ENCODE data around the gene UBAC2. TPM values are rescaled to one million over a fixed set of nuclear protein-coding genes. Genes with fewer than 3 reads are reported as not detected.

UBAC2 gene
- total RNA-seq, 2 experiments from 2014 or later, result 52.8 to 60.8 TPM

DNA sequence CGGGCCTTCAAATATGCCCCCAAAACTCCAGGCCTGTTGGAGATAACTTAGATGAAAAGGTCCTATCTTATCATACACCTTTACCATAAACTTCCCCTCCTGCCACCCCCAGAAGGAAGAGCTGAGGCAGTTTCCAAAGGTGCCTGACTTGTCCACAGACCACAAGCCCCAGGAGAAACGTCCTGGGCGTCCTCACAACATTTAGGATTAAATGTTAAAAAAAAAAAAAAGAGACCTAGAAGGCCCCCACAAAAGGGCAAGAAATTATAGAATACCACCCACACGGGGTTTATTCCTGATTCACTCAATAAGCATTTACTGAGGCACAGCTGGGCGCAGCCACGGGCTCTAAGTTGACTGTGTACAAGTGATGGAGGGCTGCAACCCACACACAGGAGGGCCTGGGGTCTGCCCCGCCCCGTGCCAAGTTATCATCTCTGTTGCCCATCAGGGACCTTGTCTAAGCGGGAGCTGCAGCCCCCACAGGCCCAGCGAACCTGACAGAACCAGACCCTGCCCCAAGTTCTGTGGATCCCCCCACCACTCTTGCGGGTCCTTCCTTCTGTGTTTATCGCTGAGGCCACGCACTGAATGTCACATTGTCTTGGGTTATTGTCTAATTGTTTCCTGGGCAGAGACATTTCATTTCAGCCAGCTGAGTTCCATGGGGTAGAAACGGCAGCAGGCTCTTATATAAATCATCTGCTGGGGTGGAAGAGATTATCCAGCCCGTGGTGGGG, 217.6 kb downstream of the UBAC2 start:
- CTCF ChIA-PET, result interaction anchor here (0.7 to 5.9 kb wide), 5 partner anchors 8 to 148 kb away, joined by 3 to 40 read pairs (median 13); no protein-coding TSS in a partner anchor
- no peak overlapping the region for H3K27ac Mint-ChIP-seq

DNA sequence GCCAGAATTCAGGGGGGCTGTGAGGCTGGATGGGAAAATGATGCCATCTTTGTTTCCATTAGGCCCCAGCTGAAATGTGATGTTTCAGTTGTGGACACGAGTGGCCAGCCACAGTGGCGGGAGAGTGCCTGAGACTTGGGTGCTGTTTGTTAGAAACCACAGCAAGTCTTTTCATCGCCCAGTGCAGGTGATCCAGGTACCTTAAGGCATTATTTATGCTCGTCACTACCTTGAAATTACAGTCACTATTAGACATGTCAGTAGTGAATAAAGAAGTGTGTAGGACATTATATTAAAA, 218.1 kb downstream of the UBAC2 start:
- Mint-ChIP-seq H3K27ac (no peak overlapping the region), H3K9me3 (ENCODE audit: low read depth) (no peaks in the 10 kb centered on the region), H3K4me3 (no peak overlapping the region), H3K4me1 (peaks cover 37% of the 10 kb centered on the region), H3K36me3 (peaks cover under 1% of the 10 kb centered on the region), H3K27me3 (no peaks in the 10 kb centered on the region)
- CTCF ChIA-PET, result interaction anchor here (0.7 to 5.9 kb wide), 5 partner anchors 8 to 149 kb away, joined by 3 to 40 read pairs (median 13); no protein-coding TSS in a partner anchor
- no peak for DNase-seq
- ATAC-seq, result no peak

More for the DNA sequence above, 217.6 kb downstream of the UBAC2 start:
- no peaks in the 10 kb centered on the region for H3K36me3 Mint-ChIP-seq
- H3K27me3 Mint-ChIP-seq, result no peaks in the 10 kb centered on the region
- DNase-seq (no peak), ATAC-seq (no peak)
- H3K4me1 Mint-ChIP-seq, result peaks cover 36% of the 10 kb centered on the region
- H3K9me3 Mint-ChIP-seq (ENCODE audit: low read depth), result no peaks in the 10 kb centered on the region
- H3K4me3 Mint-ChIP-seq, result no peak overlapping the region

DNA sequence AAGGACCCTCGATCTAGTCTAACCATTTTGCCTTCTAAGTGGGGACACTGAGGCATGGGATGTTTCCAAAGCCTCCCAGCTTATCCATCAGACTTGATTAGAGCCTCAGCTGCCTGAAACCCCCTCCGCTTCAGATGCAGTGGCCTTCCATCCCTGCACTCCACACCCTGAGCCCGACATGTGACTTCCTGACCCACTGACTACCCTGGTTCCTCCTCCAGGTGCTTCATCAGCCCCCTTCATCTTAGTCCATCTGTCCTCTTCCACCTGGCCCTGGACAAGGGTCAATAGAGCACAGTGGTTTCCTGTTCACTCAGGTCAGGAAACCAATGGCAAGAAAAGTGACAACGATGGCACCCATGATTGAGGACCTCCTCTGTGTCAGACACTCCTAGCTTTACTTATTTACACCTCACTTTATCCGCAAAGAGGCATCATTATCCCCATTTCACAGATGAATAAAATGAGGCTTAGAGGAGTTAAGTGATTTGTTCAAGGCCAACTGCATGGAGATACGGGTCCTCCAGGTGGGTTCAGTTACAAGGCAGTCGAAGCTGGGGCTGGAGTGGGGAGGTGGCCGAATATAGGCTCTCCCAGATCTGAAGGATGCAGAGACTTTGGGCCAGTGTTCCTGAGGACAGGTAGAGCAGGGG, 219.1 kb downstream of the UBAC2 start:
- ATAC-seq, result no peak
- H3K27me3 Mint-ChIP-seq, result no peaks in the 10 kb centered on the region

DNA sequence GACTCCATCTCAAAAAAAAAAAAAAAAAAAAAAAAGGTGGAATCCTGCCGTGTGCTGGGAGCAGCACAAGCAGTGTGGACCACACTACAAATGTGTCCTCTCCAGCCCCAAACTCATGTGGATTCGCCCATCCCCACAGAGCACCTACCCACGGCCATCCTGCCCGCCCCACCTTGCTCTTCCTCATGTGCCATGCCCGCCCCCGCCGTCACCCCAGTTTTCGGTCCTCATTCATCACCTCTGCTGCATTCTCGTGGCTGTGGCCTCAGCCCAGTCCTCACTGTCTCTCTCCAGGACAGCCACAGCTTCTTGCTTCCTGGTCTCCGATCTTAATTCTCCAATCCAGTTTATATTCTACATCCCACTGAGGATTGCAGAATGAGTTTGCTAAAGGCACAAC, 220.6 kb downstream of the UBAC2 start:
- no peaks in the 10 kb centered on the region for H3K27me3 Mint-ChIP-seq
- no peak overlapping the region for H3K4me3 Mint-ChIP-seq
- no peak for ATAC-seq
- DNase-seq, result no peak
- CTCF ChIA-PET, result interaction anchor here (1.5 to 5.7 kb wide), 2 partner anchors 10 to 14 kb away, joined by 4 to 58 read pairs; no protein-coding TSS in a partner anchor
- peaks cover 1% of the 10 kb centered on the region for H3K36me3 Mint-ChIP-seq
- H3K4me1 Mint-ChIP-seq, result peaks cover 51% of the 10 kb centered on the region
- H3K9me3 Mint-ChIP-seq (ENCODE audit: low read depth), result no peaks in the 10 kb centered on the region
- H3K27ac Mint-ChIP-seq, result no peak overlapping the region

More for the DNA sequence above, 219.1 kb downstream of the UBAC2 start:
- CTCF ChIA-PET, result interaction anchor here (0.8 to 5.9 kb wide), 7 partner anchors 8 to 150 kb away, joined by 3 to 40 read pairs (median 5); no protein-coding TSS in a partner anchor
- peaks cover 41% of the 10 kb centered on the region for H3K4me1 Mint-ChIP-seq
- H3K4me3 Mint-ChIP-seq, result peak overlapping the region; percentile 39
- H3K27ac Mint-ChIP-seq, result no peak overlapping the region
- H3K9me3 Mint-ChIP-seq (ENCODE audit: low read depth), result no peaks in the 10 kb centered on the region
- no peak for DNase-seq
- peaks cover 1% of the 10 kb centered on the region for H3K36me3 Mint-ChIP-seq

DNA sequence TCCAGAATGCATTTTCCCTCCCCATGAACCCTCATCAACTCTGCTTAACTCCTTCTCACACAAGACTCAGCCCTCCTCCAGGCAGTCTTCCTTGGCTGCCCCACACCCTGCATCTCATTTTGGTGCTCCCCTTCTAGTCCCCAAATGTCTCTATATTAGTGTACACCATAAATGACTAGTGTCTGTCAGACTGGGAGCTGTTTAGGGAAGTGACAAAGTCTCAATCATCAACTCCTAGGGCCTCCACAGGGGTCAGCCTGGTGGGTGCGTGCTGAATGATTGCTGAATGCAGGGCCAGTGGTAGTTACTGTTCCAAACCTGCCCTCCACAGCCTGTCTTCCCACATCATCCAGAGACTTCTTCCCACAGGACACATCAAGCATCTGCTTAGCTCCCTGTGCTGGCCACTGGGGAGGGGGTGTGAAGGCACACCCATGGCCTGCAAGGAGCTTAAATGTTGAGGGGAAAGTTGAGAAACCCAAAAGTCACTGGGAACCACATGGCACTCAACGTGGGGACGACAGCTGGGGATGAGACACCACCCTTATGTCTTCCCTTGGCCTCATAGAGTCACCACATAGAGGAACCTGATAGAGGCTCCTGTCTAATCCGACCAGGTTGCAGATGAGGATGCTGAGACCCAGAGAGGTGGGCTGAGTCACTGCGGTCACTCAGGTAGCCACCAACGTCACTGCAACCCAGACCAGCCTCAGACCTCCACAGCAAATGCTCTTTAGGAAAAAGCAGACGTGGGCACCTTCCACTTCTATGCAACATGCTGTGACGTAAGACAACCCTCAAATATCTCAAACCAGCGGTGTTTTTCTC, 221.3 kb downstream of the UBAC2 start:
- no peak for ATAC-seq
- H3K4me3 Mint-ChIP-seq, result no peak overlapping the region

DNA sequence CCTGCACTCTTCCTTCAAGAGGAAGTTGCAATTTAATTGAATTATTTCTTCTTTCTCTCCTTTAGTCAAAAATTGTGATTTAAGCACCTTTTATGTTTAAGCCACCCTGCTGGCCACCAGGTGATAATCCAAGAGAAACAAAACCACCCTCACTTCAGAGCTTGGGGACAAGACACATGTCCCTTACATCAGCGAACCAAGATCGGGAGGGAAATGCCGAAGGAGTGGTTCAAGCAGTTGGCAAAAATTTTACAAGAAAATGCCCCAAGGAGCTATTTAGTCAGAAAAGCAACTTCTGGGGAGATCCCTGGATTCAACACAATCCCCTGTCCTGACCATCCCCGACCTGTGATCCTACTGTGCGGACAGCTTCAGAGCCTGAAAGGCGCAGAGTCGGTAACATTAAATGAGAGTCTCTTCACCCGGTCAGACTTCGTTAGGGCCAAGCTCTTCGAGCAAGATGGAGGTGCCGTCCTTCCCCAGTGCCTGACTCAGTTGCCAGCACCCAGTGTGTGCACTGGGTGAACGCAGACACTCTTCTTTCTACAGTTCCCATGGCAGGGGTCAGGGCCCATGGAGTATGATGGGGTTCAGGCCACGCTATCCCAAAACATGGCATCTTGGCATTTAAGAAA, 222.0 kb downstream of the UBAC2 start:
- Mint-ChIP-seq H3K27ac (no peak overlapping the region), H3K9me3 (ENCODE audit: low read depth) (no peaks in the 10 kb centered on the region), H3K4me3 (no peak overlapping the region), H3K4me1 (peaks cover 52% of the 10 kb centered on the region), H3K36me3 (peaks cover 1% of the 10 kb centered on the region), H3K27me3 (peaks cover under 1% of the 10 kb centered on the region)
- ATAC-seq (no peak), DNase-seq (peak; percentile 23)
- CTCF ChIA-PET, result interaction anchor here (0.9 to 5.7 kb wide), 3 partner anchors 13 to 154 kb away, joined by 3 to 58 read pairs (median 9); no protein-coding TSS in a partner anchor

More for the DNA sequence above, 221.3 kb downstream of the UBAC2 start:
- no peaks in the 10 kb centered on the region for H3K27me3 Mint-ChIP-seq
- H3K27ac Mint-ChIP-seq, result no peak overlapping the region
- CTCF ChIA-PET, result interaction anchor here (0.9 to 5.7 kb wide), 3 partner anchors 14 to 153 kb away, joined by 3 to 58 read pairs (median 9); no protein-coding TSS in a partner anchor
- H3K4me1 Mint-ChIP-seq, result peaks cover 54% of the 10 kb centered on the region
- peaks cover 1% of the 10 kb centered on the region for H3K36me3 Mint-ChIP-seq
- peak; percentile 34 for DNase-seq
- no peaks in the 10 kb centered on the region for H3K9me3 Mint-ChIP-seq (ENCODE audit: low read depth)

DNA sequence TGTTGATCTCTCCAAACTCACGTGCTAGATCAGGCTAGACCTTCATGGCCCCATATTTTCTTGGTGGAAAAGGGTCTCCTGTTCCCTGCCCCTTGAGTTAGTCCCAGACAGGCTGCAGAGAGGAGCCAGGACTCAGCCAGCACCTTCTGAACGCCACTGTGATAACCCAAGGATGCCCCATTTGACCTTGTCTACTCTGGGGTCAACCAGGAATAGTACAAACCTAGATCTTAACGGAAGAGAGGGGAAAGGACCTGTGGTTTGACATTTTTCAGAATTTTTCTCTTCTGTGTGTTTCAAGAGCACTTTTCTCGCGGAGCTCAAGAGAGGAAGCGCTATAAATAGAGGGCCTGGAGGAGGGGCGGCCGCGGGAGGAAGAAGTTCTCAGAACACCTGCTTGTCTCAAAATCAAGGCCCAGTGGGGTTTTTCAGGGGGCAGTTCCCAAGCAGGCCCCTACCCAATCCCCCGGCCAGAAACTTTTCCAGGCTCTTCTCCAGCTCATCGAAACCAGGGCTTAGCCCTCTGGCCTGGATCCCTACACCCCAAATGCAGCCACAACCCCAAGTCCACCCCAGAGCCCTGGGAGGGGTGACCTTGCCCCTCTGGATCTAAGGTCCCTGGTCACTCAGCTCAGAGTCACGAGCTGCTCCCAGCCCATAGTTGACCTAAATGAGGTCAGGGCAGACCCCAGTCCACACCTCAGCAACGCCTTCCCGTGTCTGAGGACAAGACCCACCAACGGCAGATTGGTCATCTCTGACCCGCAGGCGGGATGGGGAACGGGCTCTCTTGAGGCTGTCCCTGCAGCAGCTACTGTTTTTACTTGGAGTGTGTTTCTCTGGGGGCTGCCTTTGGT, 225.1 kb downstream of the UBAC2 start:
- Mint-ChIP-seq H3K4me3 (peak overlapping the region; percentile 34), H3K9me3 (ENCODE audit: low read depth) (no peaks in the 10 kb centered on the region), H3K36me3 (peaks cover 1% of the 10 kb centered on the region), H3K27me3 (peaks cover 2% of the 10 kb centered on the region), H3K27ac (peak overlapping the region; percentile 81), H3K4me1 (peaks cover 42% of the 10 kb centered on the region)
- peak; percentile 67 for ATAC-seq
- CTCF ChIA-PET, result interaction anchor here (0.8 to 5.7 kb wide), 10 partner anchors 10 to 249 kb away, joined by 3 to 58 read pairs (median 3); no protein-coding TSS in a partner anchor
- peak; percentile 72 for DNase-seq

DNA sequence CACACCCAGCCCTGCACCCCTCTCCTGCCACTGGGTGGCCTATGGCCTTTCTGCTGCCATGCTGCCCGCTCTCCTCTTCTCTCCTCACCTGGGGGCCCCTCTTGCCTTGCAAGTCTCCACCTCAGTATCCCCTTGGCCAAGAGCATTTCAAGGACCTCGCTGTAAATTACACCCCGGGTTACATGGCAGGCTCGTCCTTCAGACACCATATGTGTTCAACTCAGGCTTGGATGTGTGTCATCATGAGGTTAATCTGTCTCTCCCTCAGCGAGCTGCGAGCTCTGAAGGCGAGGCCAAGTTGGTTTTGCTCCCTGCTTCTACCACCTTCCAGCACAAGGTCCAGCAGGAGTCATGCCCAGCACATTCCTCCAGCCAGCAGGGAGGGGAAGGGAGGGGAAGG, 225.8 kb downstream of the UBAC2 start:
- ATAC-seq (no peak), DNase-seq (peak; percentile 38)

DNA sequence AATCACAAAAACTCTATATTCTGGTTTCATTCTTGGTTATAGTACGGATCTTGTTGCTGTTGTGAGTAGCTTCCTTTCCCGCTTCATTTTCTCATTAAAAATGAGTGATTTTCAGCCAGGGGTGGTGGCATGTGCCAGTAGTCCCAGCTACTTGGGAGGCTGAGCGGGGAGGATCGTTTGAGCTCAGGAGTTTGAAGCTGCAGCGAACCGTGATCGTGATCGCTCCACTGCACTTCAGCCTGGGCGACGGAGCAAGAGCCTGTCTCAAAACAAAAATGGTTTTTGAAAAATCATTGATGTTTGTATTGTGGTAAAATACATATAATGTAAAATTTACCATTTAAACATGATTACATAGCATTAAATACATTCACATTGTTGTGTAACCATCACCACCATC, 229.0 kb downstream of the UBAC2 start:
- H3K27me3 Mint-ChIP-seq, result peaks cover 5% of the 10 kb centered on the region
- CTCF ChIA-PET, result interaction anchor here (1.4 to 2.2 kb wide), 2 partner anchors 42 to 160 kb away, joined by 3 to 13 read pairs; no protein-coding TSS in a partner anchor
- ATAC-seq (no peak), DNase-seq (no peak)
- no peaks in the 10 kb centered on the region for H3K36me3 Mint-ChIP-seq
- peaks cover 53% of the 10 kb centered on the region for H3K4me1 Mint-ChIP-seq
- no peak overlapping the region for H3K27ac Mint-ChIP-seq
- H3K4me3 Mint-ChIP-seq, result no peak overlapping the region
- H3K9me3 Mint-ChIP-seq (ENCODE audit: low read depth), result no peaks in the 10 kb centered on the region

More for the DNA sequence above, 225.8 kb downstream of the UBAC2 start:
- CTCF ChIA-PET, result interaction anchor here (1.3 to 5.7 kb wide), 5 partner anchors 9 to 128 kb away, joined by 3 to 58 read pairs (median 3); no protein-coding TSS in a partner anchor
- peaks cover 42% of the 10 kb centered on the region for H3K4me1 Mint-ChIP-seq
- no peaks in the 10 kb centered on the region for H3K9me3 Mint-ChIP-seq (ENCODE audit: low read depth)
- peaks cover 1% of the 10 kb centered on the region for H3K36me3 Mint-ChIP-seq
- H3K27me3 Mint-ChIP-seq, result peaks cover 5% of the 10 kb centered on the region
- no peak overlapping the region for H3K27ac Mint-ChIP-seq
- H3K4me3 Mint-ChIP-seq, result no peak overlapping the region

DNA sequence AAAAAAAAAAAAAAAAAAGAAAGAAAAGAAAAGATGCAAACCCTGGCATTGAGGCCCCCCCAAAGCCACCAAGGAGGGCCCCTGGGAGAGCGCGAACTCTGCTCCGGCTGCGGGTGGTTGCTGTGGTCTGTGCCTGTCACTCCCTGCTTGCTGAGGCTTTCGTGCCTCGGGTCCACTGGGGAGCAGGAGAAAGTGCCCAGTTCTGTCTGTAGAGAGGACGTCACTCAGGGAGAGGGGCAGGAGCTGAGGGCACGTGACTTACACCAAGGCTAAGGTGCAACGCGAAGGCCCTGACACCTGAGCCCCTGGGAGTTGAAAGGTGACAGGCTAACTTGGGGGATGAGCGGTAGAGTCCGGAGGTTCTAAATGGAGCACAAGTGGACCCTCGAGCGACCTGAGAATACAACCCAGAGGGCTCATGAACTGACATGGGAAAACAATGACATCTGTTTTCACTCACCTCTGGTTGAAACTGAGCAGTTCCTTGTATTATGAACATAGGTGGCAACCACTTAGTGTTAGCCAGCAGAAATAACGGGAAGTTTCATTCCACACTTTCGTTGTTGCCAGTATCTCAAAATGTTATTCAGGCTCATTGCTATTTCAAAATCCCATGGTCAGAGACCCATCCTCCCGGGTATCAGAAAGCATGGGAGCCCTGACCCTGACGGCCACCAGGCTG, 231.4 kb downstream of the UBAC2 start:
- CTCF ChIA-PET, result interaction anchor here (0.6 kb wide), 1 partner anchor 119 kb away, joined by 3 read pairs; no protein-coding TSS in a partner anchor
- peak overlapping the region; percentile 48 for H3K4me3 Mint-ChIP-seq
- H3K27me3 Mint-ChIP-seq, result peaks cover 5% of the 10 kb centered on the region
- DNase-seq (no peak), ATAC-seq (no peak)
- H3K36me3 Mint-ChIP-seq, result no peaks in the 10 kb centered on the region
- no peaks in the 10 kb centered on the region for H3K9me3 Mint-ChIP-seq (ENCODE audit: low read depth)
- H3K27ac Mint-ChIP-seq, result peak overlapping the region; percentile 88
- peaks cover 55% of the 10 kb centered on the region for H3K4me1 Mint-ChIP-seq

Data from activated CD8-positive, alpha-beta memory T cell treated with anti-CD3 and anti-CD28 coated beads, Interleukin-2, amount 10 ng/mL, durations not matched to agents 7 days and 5 days (primary cell).